Bronchial epithelial cell (primary cell): Measurements from ENCODE around the gene NDUFAF2. TPM values are rescaled to one million over a fixed set of nuclear protein-coding genes. Genes with fewer than 3 reads are reported as not detected.

Experiments
- DNase-seq: peaks from one replicate; pipeline ENCODE4 v3.0.0-alpha.2; 2010; ENCODE audit warnings: low read depth
- FAIRE-seq: peaks from 2 replicates; lab custom pipeline; 2011; peaks lifted over from hg19 to GRCh38; lab: Jason Lieb, UNC
- H3K27me3 ChIP-seq: 2 replicates; pipeline ENCODE4 v1.5.1; 2011; ENCODE audit warnings: low read length; ENCODE audit not compliant: control insufficient read depth, insufficient read depth
- H3K36me3 ChIP-seq: 2 replicates; pipeline ENCODE4 v1.5.1; 2011; ENCODE audit warnings: low read length; ENCODE audit not compliant: control insufficient read depth, insufficient read depth
- H3K4me3 ChIP-seq: 2 replicates; pipeline ENCODE4 v1.5.1; 2011; ENCODE audit warnings: mild to moderate bottlenecking, low read depth, low read length, control low read depth
- total RNA-seq: library from RNA; depleted of rRNA; stranded (reverse); fragments of >200 nt; gene quantifications from 2 replicates; pipeline ENCODE4 v1.2.1, GENCODE V29; 2014
- TF ChIP-seq, protein P1 (sequence below): IDR thresholded peaks from 2 replicates; pipeline ENCODE4 v1.5.1; 2011; ENCODE audit warnings: mild to moderate bottlenecking, moderate library complexity, low read length, control low read depth, inconsistent platforms; ENCODE audit not compliant: insufficient read depth, severe bottlenecking

Gene NDUFAF2
- total RNA-seq, 1 donor from 2014 or later: 40.5 TPM

- H3K36me3 ChIP-seq: no peaks in the 10 kb centered on the region
- no peak for FAIRE-seq
- no peak for DNase-seq
- no peaks in the 10 kb centered on the region for H3K27me3 ChIP-seq
- TF ChIP-seq, protein P1, sequence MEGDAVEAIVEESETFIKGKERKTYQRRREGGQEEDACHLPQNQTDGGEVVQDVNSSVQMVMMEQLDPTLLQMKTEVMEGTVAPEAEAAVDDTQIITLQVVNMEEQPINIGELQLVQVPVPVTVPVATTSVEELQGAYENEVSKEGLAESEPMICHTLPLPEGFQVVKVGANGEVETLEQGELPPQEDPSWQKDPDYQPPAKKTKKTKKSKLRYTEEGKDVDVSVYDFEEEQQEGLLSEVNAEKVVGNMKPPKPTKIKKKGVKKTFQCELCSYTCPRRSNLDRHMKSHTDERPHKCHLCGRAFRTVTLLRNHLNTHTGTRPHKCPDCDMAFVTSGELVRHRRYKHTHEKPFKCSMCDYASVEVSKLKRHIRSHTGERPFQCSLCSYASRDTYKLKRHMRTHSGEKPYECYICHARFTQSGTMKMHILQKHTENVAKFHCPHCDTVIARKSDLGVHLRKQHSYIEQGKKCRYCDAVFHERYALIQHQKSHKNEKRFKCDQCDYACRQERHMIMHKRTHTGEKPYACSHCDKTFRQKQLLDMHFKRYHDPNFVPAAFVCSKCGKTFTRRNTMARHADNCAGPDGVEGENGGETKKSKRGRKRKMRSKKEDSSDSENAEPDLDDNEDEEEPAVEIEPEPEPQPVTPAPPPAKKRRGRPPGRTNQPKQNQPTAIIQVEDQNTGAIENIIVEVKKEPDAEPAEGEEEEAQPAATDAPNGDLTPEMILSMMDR: no peak
- no peak overlapping the region for H3K4me3 ChIP-seq
Observed at GRCh38 chr5:61198606-61199005, 253.6 kb downstream of the NDUFAF2 start.

GRCh38 chr5:61200582-61201155, 255.7 kb downstream of the NDUFAF2 start:
- H3K27me3 ChIP-seq: no peaks in the 10 kb centered on the region
- H3K4me3 ChIP-seq: no peak overlapping the region
- TF ChIP-seq, protein P1: no peak
- FAIRE-seq (no peak), DNase-seq (no peak)
- no peaks in the 10 kb centered on the region for H3K36me3 ChIP-seq

GRCh38 chr5:61202213-61202612, 257.2 kb downstream of the NDUFAF2 start:
- FAIRE-seq: no peak
- H3K36me3 ChIP-seq: no peaks in the 10 kb centered on the region
- DNase-seq: no peak
- no peaks in the 10 kb centered on the region for H3K27me3 ChIP-seq
- TF ChIP-seq, protein P1: no peak
- H3K4me3 ChIP-seq: no peak overlapping the region

Other genes starting within 250 kb of the NDUFAF2 start
- gene DEPDC1B, start 245.0 kb upstream of the NDUFAF2 start, total RNA-seq: 2.1 and 3.2 TPM in 2 replicates
- gene ELOVL7, start 100.9 kb upstream of the NDUFAF2 start, total RNA-seq: 22.1 and 45.6 TPM in 2 replicates
- gene ERCC8, start 135 bp upstream of the NDUFAF2 start, total RNA-seq: 13.1 and 27.6 TPM in 2 replicates
- 104 and 110 TPM in 2 replicates for gene SMIM15, start 217.3 kb downstream of the NDUFAF2 start, total RNA-seq